ENCODE results near the gene KCNMB1.

DNA sequence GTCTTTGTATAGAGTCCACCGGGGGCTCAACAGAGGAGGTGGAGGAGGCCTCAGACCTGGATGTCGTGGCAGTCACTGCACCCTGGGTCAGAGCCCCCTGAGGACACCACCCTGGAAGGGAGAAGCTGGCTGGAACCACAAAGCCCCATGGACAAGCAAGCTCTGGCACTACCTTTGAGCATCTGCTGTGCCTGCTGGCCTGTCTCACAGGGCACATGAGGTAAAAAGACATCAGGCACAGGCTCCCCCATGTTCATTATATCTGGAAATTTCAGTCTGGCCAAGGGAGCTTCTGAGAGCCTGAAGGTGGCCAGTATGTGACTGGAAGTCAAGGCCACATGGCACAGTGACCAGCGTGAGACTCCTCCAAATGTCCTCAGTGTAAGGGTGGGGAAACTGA, 22.9 kb downstream of the KCNMB1 start:
- TF ChIP-seq, protein P1, sequence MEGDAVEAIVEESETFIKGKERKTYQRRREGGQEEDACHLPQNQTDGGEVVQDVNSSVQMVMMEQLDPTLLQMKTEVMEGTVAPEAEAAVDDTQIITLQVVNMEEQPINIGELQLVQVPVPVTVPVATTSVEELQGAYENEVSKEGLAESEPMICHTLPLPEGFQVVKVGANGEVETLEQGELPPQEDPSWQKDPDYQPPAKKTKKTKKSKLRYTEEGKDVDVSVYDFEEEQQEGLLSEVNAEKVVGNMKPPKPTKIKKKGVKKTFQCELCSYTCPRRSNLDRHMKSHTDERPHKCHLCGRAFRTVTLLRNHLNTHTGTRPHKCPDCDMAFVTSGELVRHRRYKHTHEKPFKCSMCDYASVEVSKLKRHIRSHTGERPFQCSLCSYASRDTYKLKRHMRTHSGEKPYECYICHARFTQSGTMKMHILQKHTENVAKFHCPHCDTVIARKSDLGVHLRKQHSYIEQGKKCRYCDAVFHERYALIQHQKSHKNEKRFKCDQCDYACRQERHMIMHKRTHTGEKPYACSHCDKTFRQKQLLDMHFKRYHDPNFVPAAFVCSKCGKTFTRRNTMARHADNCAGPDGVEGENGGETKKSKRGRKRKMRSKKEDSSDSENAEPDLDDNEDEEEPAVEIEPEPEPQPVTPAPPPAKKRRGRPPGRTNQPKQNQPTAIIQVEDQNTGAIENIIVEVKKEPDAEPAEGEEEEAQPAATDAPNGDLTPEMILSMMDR (IDR thresholded peaks at IDR 0.05) = no peak
- TF ChIP-seq POLR2A (IDR thresholded peaks at IDR 0.05) = no peak
